GM23338 (cell line): ENCODE results near the gene IRAK1. TPM values are rescaled to one million over a fixed set of nuclear protein-coding genes. Genes with fewer than 3 reads are reported as not detected.

Experiments
- ATAC-seq: fragments of 200-7000 bp; cut with Tn5 transposase; 3 replicates; pipeline ENCODE4 v1.9.1; 2020
- DNase-seq: peaks from one replicate; pipeline ENCODE4 v3.0.0-alpha.2; 2015; ENCODE audit warnings: low spot score
- H2AFZ ChIP-seq: fragments of 200-600 bp; sonication (generic); 2 replicates; pipeline ENCODE4 v1.8.0; 2016; ENCODE audit warnings: antibody characterized with exemption, mild to moderate bottlenecking, moderate library complexity
- H3F3A ChIP-seq: fragments of 200-600 bp; sonication (generic); replicated peaks from 2 replicates; pipeline ENCODE4 v1.8.0; 2017; ENCODE audit warnings: antibody characterized with exemption, mixed run types, low read depth
- H3K27ac ChIP-seq: fragments of 200-600 bp; sonication (generic); 2 replicates; pipeline ENCODE4 v1.6.1; 2016; ENCODE audit warnings: low read depth
- H3K27me3 ChIP-seq: fragments of 200-600 bp; sonication (generic); 2 replicates; pipeline ENCODE4 v1.8.0; 2016; ENCODE audit warnings: mild to moderate bottlenecking, mixed run types, moderate library complexity; ENCODE audit not compliant: insufficient read depth
- H3K36me3 ChIP-seq: fragments of 200-600 bp; sonication (generic); 2 replicates; pipeline ENCODE4 v1.8.0; 2016; ENCODE audit warnings: mild to moderate bottlenecking; ENCODE audit not compliant: insufficient read depth
- H3K4me1 ChIP-seq: fragments of 200-600 bp; sonication (generic); 2 replicates; pipeline ENCODE4 v1.8.0; 2016; ENCODE audit warnings: mild to moderate bottlenecking, moderate library complexity; ENCODE audit not compliant: insufficient read depth
- H3K4me2 ChIP-seq: fragments of 200-600 bp; sonication (generic); 2 replicates; pipeline ENCODE4 v1.7.1; 2017; ENCODE audit warnings: mixed run types
- H3K4me3 ChIP-seq: fragments of 200-600 bp; sonication (generic); 2 replicates; pipeline ENCODE4 v1.6.1; 2016; ENCODE audit warnings: mixed run types
- H3K79me2 ChIP-seq: fragments of 200-600 bp; sonication (generic); replicated peaks from 2 replicates; pipeline ENCODE4 v1.8.0; 2017; ENCODE audit warnings: mild to moderate bottlenecking; ENCODE audit not compliant: insufficient read depth
- H3K9me2 ChIP-seq: fragments of 200-600 bp; sonication (generic); 2 replicates; pipeline ENCODE4 v1.8.0; 2017; ENCODE audit not compliant: insufficient read depth
- H4K20me1 ChIP-seq: fragments of 200-600 bp; sonication (generic); replicated peaks from 2 replicates; pipeline ENCODE4 v1.8.0; 2017; ENCODE audit warnings: mild to moderate bottlenecking; ENCODE audit not compliant: insufficient read depth
- H3K27ac Mint-ChIP-seq: 2 replicates; pipeline ENCODE4 v1.8.0; 2020; ENCODE audit warnings: inconsistent platforms, mild to moderate bottlenecking, moderate library complexity, mixed read lengths
- H3K27me3 Mint-ChIP-seq: 3 replicates; pipeline ENCODE4 v1.8.0; 2022; ENCODE audit warnings: low read depth, mild to moderate bottlenecking, moderate library complexity, mixed read lengths, inconsistent platforms; ENCODE audit not compliant: insufficient read depth, poor library complexity
- H3K36me3 Mint-ChIP-seq: 3 replicates; pipeline ENCODE4 v1.8.0; 2021; ENCODE audit warnings: low read depth, mild to moderate bottlenecking, inconsistent platforms, moderate library complexity, mixed read lengths
- H3K4me1 Mint-ChIP-seq: 3 replicates; pipeline ENCODE4 v1.8.0; 2020; ENCODE audit warnings: mild to moderate bottlenecking, inconsistent platforms, mixed read lengths
- H3K4me3 Mint-ChIP-seq: 3 replicates; pipeline ENCODE4 v1.8.0; 2021; ENCODE audit warnings: moderate library complexity, mild to moderate bottlenecking, inconsistent platforms, mixed read lengths
- H3K9me3 Mint-ChIP-seq: 3 replicates; pipeline ENCODE4 v1.8.0; 2020; ENCODE audit warnings: moderate library complexity, mild to moderate bottlenecking, inconsistent platforms, mixed read lengths
- CTCF ChIP-seq, 2 experiments: fragments of 200-600 bp in 1 of 2; sonication (generic) in 1 of 2; conservative IDR thresholded peaks; 2 replicates each; pipeline versions ENCODE4 v1.5.1 to v1.6.1; 2016 to 2017; ENCODE audit warnings: antibody characterized with exemption in 2 of 2, low read depth in 2 of 2, mild to moderate bottlenecking in 2 of 2, moderate library complexity in 1 of 2
- ETS1 ChIP-seq: IDR thresholded peaks from 2 replicates; pipeline ENCODE4 v1.6.1; 2016; ENCODE audit warnings: antibody characterized with exemption
- NANOG ChIP-seq: IDR thresholded peaks from 2 replicates; pipeline ENCODE4 v1.6.1; 2016; ENCODE audit warnings: antibody characterized with exemption, borderline replicate concordance
- POLR2AphosphoS5 ChIP-seq: IDR thresholded peaks from 2 replicates; pipeline ENCODE4 v1.6.1; 2016; ENCODE audit warnings: antibody characterized with exemption, low read depth
- REST ChIP-seq: IDR thresholded peaks from one replicate; pipeline ENCODE4 v1.6.1; 2018; ENCODE audit warnings: antibody characterized with exemption; ENCODE audit not compliant: unreplicated experiment
- STAT1 ChIP-seq: IDR thresholded peaks from one replicate; pipeline ENCODE4 v1.6.1; 2016; ENCODE audit warnings: antibody characterized with exemption; ENCODE audit not compliant: unreplicated experiment
- ZNF331 ChIP-seq: fragments of 250-450 bp; sonication (Bioruptor Pico); IDR thresholded peaks from 2 replicates; pipeline ENCODE4 v1.5.0; 2020; ENCODE audit warnings: low read depth, mild to moderate bottlenecking, moderate library complexity
- polyA plus RNA-seq: library from polyadenylated mRNA; unstranded; fragments of >200 nt; fragmentation: Nextera tagmentation; extraction: Ambion mirVana; gene quantifications from 2 replicates; pipeline ENCODE4 v1.2.1, GENCODE V29; 2016
- total RNA-seq: library from RNA; depleted of rRNA; stranded (reverse); fragments of >200 nt; shearing (Covaris generic); gene quantifications from 2 replicates; pipeline ENCODE4 v1.2.3, GENCODE V29; 2014

The IRAK1 gene
- total and polyA plus RNA-seq, 2 experiments from 2014 or later, result 21.6 to 38.0 TPM

GRCh38 chrX:154030715-154031305 lies 11.1 kb upstream of the IRAK1 start:
- Mint-ChIP-seq H3K36me3 (peaks cover 25% of the 10 kb centered on the region; the same call in 2 of the 3 replicates), H3K4me1 (peaks cover 34% of the 10 kb centered on the region), H3K4me3 (no peak overlapping the region), H3K9me3 (no peaks in the 10 kb centered on the region), H3K27ac (no peak overlapping the region), H3K27me3 (peaks cover 13% of the 10 kb centered on the region)
- DNase-seq, result no peak
- Histone ChIP-seq H3K9me2 (no peaks in the 10 kb centered on the region), H3K79me2 (peaks cover 17% of the 10 kb centered on the region; the same call in 1 of the 2 replicates), H3K4me2 (no peak overlapping the region), H3F3A (no peaks in the 10 kb centered on the region), H2AFZ (no peak overlapping the region), H3K4me3 (no peak overlapping the region), H4K20me1 (no peaks in the 10 kb centered on the region), H3K27me3 (no peaks in the 10 kb centered on the region), H3K27ac (no peak overlapping the region), H3K36me3 (no peaks in the 10 kb centered on the region), H3K4me1 (peaks cover under 1% of the 10 kb centered on the region; the same call in 1 of the 2 replicates)
- ATAC-seq, result no peak
- TF ChIP-seq ETS1 (no peak), NANOG (no peak), ZNF331 (CRISPR knock-in tag) (no peak), REST (no peak), POLR2AphosphoS5 (no peak), STAT1 (no peak), CTCF (conservative IDR thresholded peaks at IDR 0.05; ENCODE audit: low read depth in 2 of 2) (no peak)

GRCh38 chrX:154030266-154030665 lies 10.6 kb upstream of the IRAK1 start:
- no peak overlapping the region for H3K4me3 ChIP-seq
- peaks cover 40% of the 10 kb centered on the region for H3K4me1 Mint-ChIP-seq
- no peak overlapping the region for H2AFZ ChIP-seq
- ATAC-seq, result no peak
- peaks cover 12% of the 10 kb centered on the region; the same call in 1 of the 2 replicates for H3K79me2 ChIP-seq
- H3F3A ChIP-seq, result no peaks in the 10 kb centered on the region
- no peak overlapping the region for H3K27ac Mint-ChIP-seq
- no peaks in the 10 kb centered on the region for H3K9me3 Mint-ChIP-seq
- no peaks in the 10 kb centered on the region for H3K27me3 ChIP-seq
- H3K27ac ChIP-seq, result no peak overlapping the region
- no peaks in the 10 kb centered on the region for H3K36me3 ChIP-seq
- no peak overlapping the region for H3K4me2 ChIP-seq
- peaks cover 13% of the 10 kb centered on the region for H3K27me3 Mint-ChIP-seq
- H3K4me3 Mint-ChIP-seq, result no peak overlapping the region
- H3K36me3 Mint-ChIP-seq, result peaks cover 25% of the 10 kb centered on the region; the same call in 2 of the 3 replicates
- no peaks in the 10 kb centered on the region; the same call in 1 of the 2 replicates for H3K4me1 ChIP-seq
- no peaks in the 10 kb centered on the region for H4K20me1 ChIP-seq
- no peak for TF ChIP-seq ZNF331 (CRISPR knock-in tag)
- no peak for TF ChIP-seq CTCF (conservative IDR thresholded peaks at IDR 0.05; ENCODE audit: low read depth in 2 of 2)
- no peaks in the 10 kb centered on the region for H3K9me2 ChIP-seq
- DNase-seq, result no peak
